ENCODE measurements around the gene RHBDF2.

The RHBDF2 gene

DNA sequence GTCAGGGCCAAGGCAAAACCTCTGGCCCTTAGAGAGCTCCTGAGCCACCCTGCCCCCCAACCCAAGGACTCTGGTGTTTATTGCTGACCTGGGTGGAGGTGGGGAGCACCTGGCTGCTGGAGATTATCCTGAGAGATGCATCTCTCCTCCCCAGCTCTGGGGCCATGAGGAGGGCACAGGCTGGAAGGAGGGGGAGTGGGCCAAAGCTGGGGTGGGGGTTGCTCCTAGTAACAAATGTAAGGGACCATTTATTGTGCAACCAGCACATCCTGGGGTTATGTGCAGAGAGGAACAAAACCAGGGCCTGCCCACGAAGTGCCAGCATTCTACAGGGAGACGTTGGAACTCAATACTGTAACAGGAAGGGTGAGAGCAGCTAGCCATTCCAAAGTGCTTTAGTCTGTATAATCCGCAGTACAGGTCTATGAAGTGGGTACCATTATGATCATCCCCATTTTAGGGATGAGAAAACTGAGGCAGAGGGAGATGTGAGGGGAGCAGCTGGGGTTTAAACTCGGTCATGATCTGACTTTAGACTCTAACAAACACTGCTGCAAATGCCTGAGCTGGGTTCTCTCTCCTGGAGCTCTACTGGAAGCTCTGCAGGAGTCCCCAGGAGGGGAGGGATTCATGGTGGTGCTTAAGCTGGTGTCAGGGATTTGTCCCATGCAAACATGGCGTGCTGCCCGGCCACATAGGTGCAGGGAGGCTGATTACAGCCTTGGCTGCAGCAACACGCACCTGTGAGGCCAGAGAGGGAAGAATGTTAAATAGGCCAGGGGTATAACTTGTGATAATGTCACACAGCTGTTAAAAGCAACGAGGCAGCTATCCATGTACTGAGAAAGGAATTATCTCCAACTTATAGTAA, 1.4 kb upstream of the RHBDF2 start:
- Histone ChIP-seq H3K9ac (ENCODE audit: low read depth, low read length) (no peak overlapping the region), H3K4me1 (ENCODE audit: control insufficient read depth, insufficient read depth, low read length) (peaks cover 22% of the 10 kb centered on the region)

DNA sequence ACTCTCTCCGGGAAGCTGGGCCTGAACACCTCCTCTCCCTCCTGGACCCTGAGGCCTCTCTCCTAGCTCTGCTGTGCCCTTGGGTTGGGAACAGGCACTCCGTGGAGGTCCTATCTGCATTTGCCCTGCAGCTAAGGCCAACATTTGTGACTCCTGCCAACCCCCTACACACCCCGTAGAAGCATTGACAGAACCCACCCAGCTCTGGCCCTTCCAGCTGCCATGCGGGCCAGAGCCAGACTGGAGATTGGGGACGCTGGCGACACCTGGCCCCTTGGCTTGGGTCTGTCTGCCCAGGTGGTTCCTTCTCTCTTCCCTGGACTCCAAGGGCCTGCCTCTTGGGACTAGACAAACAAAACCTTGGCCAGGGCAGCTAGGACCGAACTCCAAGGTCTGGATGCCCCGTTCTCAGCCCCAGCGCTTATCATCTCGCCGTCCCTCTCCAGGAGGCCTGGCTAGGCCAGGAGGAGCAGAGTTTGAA, 644 bp upstream of the RHBDF2 start:
- H3K27me3 ChIP-seq (ENCODE audit: control insufficient read depth, insufficient read depth, low read length), result peaks cover 7% of the 10 kb centered on the region
- peaks cover 4% of the 10 kb centered on the region for H3K36me3 ChIP-seq (ENCODE audit: control insufficient read depth, insufficient read depth, low read length)
- peak overlapping the region; percentile 28 for H3K9ac ChIP-seq (ENCODE audit: low read depth, low read length)
- H3K4me3 ChIP-seq (ENCODE audit: low read depth, low read length), result peak overlapping the region; percentile 30
- no peaks in the 10 kb centered on the region for H3K9me3 ChIP-seq (ENCODE audit: control insufficient read depth, insufficient read depth, low read length)
- H3K4me1 ChIP-seq (ENCODE audit: control insufficient read depth, insufficient read depth, low read length), result peaks cover 23% of the 10 kb centered on the region

More for the DNA sequence above, 1.4 kb upstream of the RHBDF2 start:
- Histone ChIP-seq H3K4me3 (ENCODE audit: low read depth, low read length) (no peak overlapping the region), H3K27me3 (ENCODE audit: control insufficient read depth, insufficient read depth, low read length) (peaks cover 8% of the 10 kb centered on the region), H3K9me3 (ENCODE audit: control insufficient read depth, insufficient read depth, low read length) (no peaks in the 10 kb centered on the region), H3K36me3 (ENCODE audit: control insufficient read depth, insufficient read depth, low read length) (peaks cover 1% of the 10 kb centered on the region)

DNA sequence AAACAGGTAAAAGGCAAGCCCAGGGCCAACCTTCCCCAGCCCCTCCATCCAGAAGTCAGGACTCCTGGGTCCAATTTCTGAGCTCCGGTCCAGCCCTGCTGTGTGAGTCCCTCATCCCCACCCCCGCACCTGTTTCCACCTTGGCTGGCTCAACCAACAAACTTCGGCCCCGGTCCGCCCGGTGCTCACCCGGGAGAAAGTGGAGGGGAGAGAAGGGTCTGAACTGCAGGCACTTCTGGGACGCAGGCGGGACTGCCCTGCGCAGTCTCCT, 541 bp downstream of the RHBDF2 start:
- Histone ChIP-seq H3K9ac (ENCODE audit: low read depth, low read length) (peak overlapping the region; percentile 65), H3K4me3 (ENCODE audit: low read depth, low read length) (peak overlapping the region; percentile 75), H3K9me3 (ENCODE audit: control insufficient read depth, insufficient read depth, low read length) (no peaks in the 10 kb centered on the region), H3K27me3 (ENCODE audit: control insufficient read depth, insufficient read depth, low read length) (peaks cover 3% of the 10 kb centered on the region), H3K4me1 (ENCODE audit: control insufficient read depth, insufficient read depth, low read length) (peaks cover 19% of the 10 kb centered on the region), H3K36me3 (ENCODE audit: control insufficient read depth, insufficient read depth, low read length) (peaks cover 4% of the 10 kb centered on the region)

DNA sequence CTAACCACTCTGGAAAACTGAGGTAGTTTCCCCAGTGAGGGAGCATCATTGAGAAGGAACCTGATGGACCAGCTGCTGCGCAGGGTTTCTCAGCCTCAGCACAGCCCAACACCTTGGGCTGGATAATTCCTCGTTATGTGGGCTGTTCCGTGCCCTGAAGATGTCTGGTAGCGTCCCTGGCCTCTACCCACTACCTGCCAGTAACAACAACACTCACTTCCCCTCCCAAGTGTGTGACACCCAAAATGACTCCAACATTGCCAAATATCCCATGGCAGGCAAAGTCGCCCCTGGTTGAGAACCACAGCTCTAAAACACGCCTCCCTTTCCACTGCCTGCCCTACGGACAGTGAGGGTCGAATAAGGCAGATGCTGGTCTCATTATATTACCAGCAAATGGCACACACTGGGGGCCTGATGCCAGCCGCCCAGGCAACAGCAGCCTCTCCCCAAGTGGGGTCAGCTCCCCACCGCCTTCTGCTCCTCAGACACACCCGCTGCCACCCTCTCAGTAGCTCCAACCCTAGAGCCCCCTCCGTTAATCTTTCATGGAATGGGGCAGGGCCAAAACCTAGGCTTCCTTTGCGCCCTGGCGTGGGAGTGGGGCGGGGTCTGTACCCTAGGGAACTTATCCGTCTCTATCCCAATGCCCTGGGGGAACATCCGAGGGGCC, 1.0 kb downstream of the RHBDF2 start:
- Histone ChIP-seq H3K9me3 (ENCODE audit: control insufficient read depth, insufficient read depth, low read length) (no peaks in the 10 kb centered on the region), H3K27me3 (ENCODE audit: control insufficient read depth, insufficient read depth, low read length) (peaks cover 3% of the 10 kb centered on the region), H3K36me3 (ENCODE audit: control insufficient read depth, insufficient read depth, low read length) (peaks cover 4% of the 10 kb centered on the region), H3K9ac (ENCODE audit: low read depth, low read length) (peak overlapping the region; percentile 65), H3K4me1 (ENCODE audit: control insufficient read depth, insufficient read depth, low read length) (peaks cover 19% of the 10 kb centered on the region), H3K4me3 (ENCODE audit: low read depth, low read length) (peak overlapping the region; percentile 75)

DNA sequence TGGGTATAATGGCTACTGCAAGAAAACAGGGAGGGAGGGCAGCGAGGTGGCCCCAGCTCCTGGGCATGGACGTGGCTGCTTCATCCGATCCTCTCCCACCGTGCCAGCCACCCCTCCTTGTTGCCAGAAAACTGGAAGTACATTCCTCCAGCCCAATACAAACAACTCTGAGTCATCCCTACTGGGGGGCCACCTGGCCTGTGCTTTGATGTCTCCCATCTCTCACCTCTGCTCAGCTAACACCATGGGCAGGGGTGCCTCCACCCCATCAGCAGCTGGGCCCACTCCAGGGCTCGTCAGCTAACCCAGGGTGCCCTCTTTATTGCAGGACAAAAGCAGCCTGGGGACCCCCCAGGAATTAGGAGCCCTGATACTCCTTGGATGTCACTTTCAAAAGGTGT, 2.0 kb downstream of the RHBDF2 start:
- Histone ChIP-seq H3K4me1 (ENCODE audit: control insufficient read depth, insufficient read depth, low read length) (peaks cover 19% of the 10 kb centered on the region), H3K9me3 (ENCODE audit: control insufficient read depth, insufficient read depth, low read length) (no peaks in the 10 kb centered on the region), H3K4me3 (ENCODE audit: low read depth, low read length) (no peak overlapping the region), H3K36me3 (ENCODE audit: control insufficient read depth, insufficient read depth, low read length) (peaks cover 4% of the 10 kb centered on the region), H3K27me3 (ENCODE audit: control insufficient read depth, insufficient read depth, low read length) (peaks cover 3% of the 10 kb centered on the region), H3K9ac (ENCODE audit: low read depth, low read length) (no peak overlapping the region)

DNA sequence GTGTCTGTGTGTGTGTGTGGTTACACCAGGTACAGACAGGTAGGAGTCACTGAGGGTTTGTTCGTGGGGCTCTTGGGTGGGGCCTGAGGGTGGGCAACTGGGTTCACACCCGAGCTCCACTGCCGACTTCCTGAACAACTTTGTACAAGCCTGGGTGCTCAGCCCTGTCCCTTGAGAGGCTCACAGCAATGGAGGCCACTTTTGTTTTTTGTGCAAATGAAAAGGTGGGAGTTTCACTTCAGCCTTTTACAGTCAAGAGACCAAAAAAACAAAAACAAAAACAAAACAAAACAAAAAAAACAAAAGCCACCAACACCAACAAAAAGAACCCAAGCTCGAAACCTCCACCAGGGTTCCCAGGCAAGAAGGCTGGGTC, 2.4 kb downstream of the RHBDF2 start:
- no peaks in the 10 kb centered on the region for H3K9me3 ChIP-seq (ENCODE audit: control insufficient read depth, insufficient read depth, low read length)
- no peak overlapping the region for H3K4me3 ChIP-seq (ENCODE audit: low read depth, low read length)
- H3K4me1 ChIP-seq (ENCODE audit: control insufficient read depth, insufficient read depth, low read length), result peaks cover 19% of the 10 kb centered on the region
- no peak overlapping the region for H3K9ac ChIP-seq (ENCODE audit: low read depth, low read length)
- peaks cover 4% of the 10 kb centered on the region for H3K36me3 ChIP-seq (ENCODE audit: control insufficient read depth, insufficient read depth, low read length)
- peaks cover 3% of the 10 kb centered on the region for H3K27me3 ChIP-seq (ENCODE audit: control insufficient read depth, insufficient read depth, low read length)

DNA sequence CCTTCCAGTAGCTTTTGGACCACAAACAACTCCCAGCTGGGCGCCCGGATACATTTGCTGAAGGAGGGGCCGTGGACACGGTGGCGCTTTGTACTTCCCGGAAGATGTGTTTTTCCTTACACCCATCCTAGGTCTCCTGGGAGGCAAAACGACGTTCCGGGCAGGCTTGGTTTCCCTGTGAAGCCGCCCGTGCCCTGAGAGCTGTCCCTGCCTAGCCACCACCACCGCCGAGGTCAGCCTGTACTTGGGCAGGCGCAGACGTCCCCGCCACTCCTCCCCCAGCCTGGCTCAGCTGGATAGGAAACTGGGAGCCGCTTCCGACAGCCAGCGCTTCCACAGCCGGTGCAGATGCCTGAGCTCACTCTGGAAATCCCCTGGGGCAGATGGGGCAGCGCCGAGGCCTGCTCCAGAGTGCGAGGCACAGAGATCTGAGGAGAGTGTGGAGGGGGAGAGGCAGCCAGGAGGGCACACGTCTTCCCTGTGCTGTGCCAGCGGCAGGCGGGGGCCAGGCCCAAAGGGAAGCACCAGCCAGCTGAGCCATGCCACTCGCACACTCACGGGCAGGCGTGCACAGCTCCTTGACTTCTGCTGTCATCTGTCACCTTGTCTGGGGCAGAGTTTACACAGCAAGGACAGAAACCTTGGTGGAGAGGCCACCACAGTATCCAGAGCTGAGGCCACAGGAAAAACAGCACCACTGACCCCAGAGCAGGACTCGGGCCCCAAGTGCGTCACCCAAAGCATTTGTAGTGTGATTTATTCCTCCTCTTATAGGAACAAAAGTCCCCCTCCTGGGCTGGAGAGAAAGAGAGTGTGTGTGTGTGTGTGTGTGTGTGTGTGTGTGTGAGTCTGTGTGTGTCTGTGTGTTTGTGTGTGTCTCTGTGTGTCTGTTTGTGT, 3.0 kb downstream of the RHBDF2 start:
- Histone ChIP-seq H3K4me3 (ENCODE audit: low read depth, low read length) (no peak overlapping the region), H3K4me1 (ENCODE audit: control insufficient read depth, insufficient read depth, low read length) (peaks cover 20% of the 10 kb centered on the region), H3K9me3 (ENCODE audit: control insufficient read depth, insufficient read depth, low read length) (no peaks in the 10 kb centered on the region), H3K36me3 (ENCODE audit: control insufficient read depth, insufficient read depth, low read length) (peaks cover 4% of the 10 kb centered on the region), H3K27me3 (ENCODE audit: control insufficient read depth, insufficient read depth, low read length) (peaks cover 3% of the 10 kb centered on the region), H3K9ac (ENCODE audit: low read depth, low read length) (no peak overlapping the region)

DNA sequence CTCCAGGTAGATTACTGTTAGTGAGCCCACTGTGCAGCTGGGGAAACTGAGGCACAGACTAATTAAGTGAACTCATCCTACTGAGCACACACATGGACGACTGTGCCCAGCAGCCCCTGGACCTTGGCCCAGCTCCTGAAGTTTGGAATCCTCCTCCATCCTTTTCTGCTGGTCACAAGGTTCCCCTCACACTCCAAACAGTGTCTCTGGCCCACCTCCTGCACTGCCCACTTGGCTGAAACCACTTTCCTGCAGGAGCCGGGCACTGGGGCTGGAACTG, 3.6 kb downstream of the RHBDF2 start:
- no peak overlapping the region for H3K4me3 ChIP-seq (ENCODE audit: low read depth, low read length)
- peaks cover 3% of the 10 kb centered on the region for H3K27me3 ChIP-seq (ENCODE audit: control insufficient read depth, insufficient read depth, low read length)
- H3K9ac ChIP-seq (ENCODE audit: low read depth, low read length), result no peak overlapping the region

DNA sequence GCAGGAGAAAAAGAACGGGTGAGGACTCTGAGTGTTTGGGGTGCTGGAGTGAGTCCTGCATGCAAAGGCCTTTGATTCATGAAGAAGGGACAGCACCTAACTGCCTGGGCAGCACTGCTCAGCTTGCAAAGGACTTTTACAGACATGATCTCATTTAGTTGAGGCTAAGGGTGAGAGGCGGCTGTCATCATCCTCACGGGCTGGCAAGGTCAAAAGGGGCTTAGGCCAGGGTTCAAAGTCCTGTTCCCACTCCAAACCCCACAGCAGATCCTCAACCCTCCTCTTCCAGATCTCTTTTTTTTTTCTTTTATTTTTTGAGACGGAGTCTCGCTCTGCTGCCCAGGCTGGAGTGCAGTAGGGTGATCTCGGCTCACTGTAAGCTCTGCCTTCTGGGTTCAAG, 4.8 kb downstream of the RHBDF2 start:
- H3K36me3 ChIP-seq (ENCODE audit: control insufficient read depth, insufficient read depth, low read length), result peaks cover 4% of the 10 kb centered on the region
- H3K27me3 ChIP-seq (ENCODE audit: control insufficient read depth, insufficient read depth, low read length), result peaks cover 3% of the 10 kb centered on the region
- H3K9me3 ChIP-seq (ENCODE audit: control insufficient read depth, insufficient read depth, low read length), result no peaks in the 10 kb centered on the region
- no peak overlapping the region for H3K9ac ChIP-seq (ENCODE audit: low read depth, low read length)
- H3K4me3 ChIP-seq (ENCODE audit: low read depth, low read length), result no peak overlapping the region
- H3K4me1 ChIP-seq (ENCODE audit: control insufficient read depth, insufficient read depth, low read length), result peaks cover 15% of the 10 kb centered on the region

More for the DNA sequence above, 3.6 kb downstream of the RHBDF2 start:
- Histone ChIP-seq H3K9me3 (ENCODE audit: control insufficient read depth, insufficient read depth, low read length) (no peaks in the 10 kb centered on the region), H3K4me1 (ENCODE audit: control insufficient read depth, insufficient read depth, low read length) (peaks cover 21% of the 10 kb centered on the region), H3K36me3 (ENCODE audit: control insufficient read depth, insufficient read depth, low read length) (peaks cover 4% of the 10 kb centered on the region)

DNA sequence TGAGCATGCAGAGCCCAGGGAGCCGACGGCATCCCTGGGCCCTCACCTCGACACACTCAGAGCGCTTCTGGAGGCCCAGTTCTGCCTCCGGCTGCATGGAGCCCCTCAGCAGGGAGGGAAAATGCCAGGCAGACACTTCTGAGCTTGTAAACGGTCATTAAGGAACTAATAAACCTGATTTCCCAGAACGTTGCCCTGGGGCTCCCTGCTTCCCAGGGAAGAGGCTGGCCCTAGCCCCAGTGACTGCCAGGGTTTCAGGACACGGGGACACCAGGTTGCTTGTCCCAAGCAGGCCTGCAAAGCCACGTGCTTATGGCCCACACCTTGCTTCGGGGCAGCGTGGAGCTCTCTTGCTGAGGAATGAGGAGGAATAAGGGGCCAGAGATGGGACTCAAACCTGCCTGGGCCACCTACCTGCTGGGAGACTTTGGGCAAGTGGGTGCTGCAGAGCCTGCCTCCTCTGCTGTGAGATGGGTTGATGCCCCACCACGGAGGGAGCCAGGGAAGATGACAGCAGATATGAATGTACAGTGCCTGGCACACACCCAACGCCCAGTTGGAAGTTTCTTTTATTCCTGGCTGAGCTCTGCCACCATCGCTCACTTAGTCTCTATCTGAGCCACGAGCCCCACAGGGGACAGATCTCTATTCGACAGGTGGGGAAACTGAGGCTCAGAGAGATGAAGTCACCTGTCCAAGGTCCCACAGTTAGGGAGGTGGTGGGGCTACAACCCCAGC, 5.4 kb downstream of the RHBDF2 start:
- peaks cover 15% of the 10 kb centered on the region for H3K4me1 ChIP-seq (ENCODE audit: control insufficient read depth, insufficient read depth, low read length)
- no peak overlapping the region for H3K9ac ChIP-seq (ENCODE audit: low read depth, low read length)
- H3K27me3 ChIP-seq (ENCODE audit: control insufficient read depth, insufficient read depth, low read length), result peaks cover 3% of the 10 kb centered on the region

DNA sequence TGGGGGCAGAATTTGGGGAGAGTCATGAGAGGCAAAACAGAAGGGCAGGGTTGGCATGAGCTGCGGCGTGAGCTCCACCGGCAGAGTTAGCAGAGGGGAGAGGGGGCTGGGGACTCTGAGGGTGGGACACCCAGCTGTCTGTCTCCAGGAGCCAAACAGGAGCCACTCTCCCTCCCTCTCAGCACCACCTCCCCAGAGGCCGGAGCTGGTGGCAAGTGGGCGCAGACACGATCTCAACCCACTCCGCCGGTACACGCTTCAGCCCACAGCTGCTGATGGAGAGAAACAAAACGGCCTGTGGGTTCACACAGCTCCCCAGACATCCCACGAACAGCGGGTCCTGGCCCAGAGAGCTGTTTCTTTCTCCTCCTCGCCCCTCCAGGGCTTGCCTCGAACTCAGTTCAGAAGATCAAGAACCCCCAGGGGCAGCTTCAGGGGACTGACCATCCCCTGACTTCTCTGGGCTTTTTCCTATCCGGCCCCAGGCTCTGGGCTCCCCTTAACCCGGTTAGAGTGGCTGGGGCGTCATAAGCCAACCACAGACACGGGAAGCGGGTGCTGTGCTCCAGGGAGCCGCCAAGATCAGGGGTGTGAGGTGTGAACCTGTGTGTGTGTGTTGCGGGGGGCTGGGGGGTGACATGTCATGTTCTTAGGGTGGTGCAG, 7.6 kb downstream of the RHBDF2 start:
- H3K4me1 ChIP-seq (ENCODE audit: control insufficient read depth, insufficient read depth, low read length), result peaks cover 8% of the 10 kb centered on the region
- H3K9ac ChIP-seq (ENCODE audit: low read depth, low read length), result peak overlapping the region; percentile 37
- H3K4me3 ChIP-seq (ENCODE audit: low read depth, low read length), result no peak overlapping the region
- no peaks in the 10 kb centered on the region for H3K27me3 ChIP-seq (ENCODE audit: control insufficient read depth, insufficient read depth, low read length)
- H3K36me3 ChIP-seq (ENCODE audit: control insufficient read depth, insufficient read depth, low read length), result peaks cover 4% of the 10 kb centered on the region
- no peaks in the 10 kb centered on the region for H3K9me3 ChIP-seq (ENCODE audit: control insufficient read depth, insufficient read depth, low read length)

More for the DNA sequence above, 5.4 kb downstream of the RHBDF2 start:
- H3K36me3 ChIP-seq (ENCODE audit: control insufficient read depth, insufficient read depth, low read length), result peaks cover 4% of the 10 kb centered on the region
- H3K4me3 ChIP-seq (ENCODE audit: low read depth, low read length), result no peak overlapping the region
- H3K9me3 ChIP-seq (ENCODE audit: control insufficient read depth, insufficient read depth, low read length), result no peaks in the 10 kb centered on the region
